Esophagus muscularis mucosa (tissue), 4 donors: ENCODE data around the gene CDKN2C.

Experiments
- EP300 ChIP-seq: sonication (generic); formaldehyde crosslinking; IDR thresholded peaks from one replicate; pipeline ENCODE4 v1.6.1; 2017; ENCODE audit warnings: antibody characterized with exemption
- POLR2A ChIP-seq: fragments of 450-650 bp; IDR thresholded peaks from one replicate; pipeline ENCODE4 v1.6.1; 2017; ENCODE audit warnings: antibody characterized with exemption, moderate library complexity, mild to moderate bottlenecking, low read depth
- TF ChIP-seq, protein P1 (sequence below), 3 experiments: fragments of 200-600 bp in 2 of 3; fragments of 450-650 bp in 1 of 3; sonication (generic) in 2 of 3; IDR thresholded peaks; one replicate each; pipeline ENCODE4 v1.5.1; 2017 to 2019; ENCODE audit warnings: antibody characterized with exemption in 3 of 3, mild to moderate bottlenecking in 2 of 3, moderate library complexity in 1 of 3

DNA sequence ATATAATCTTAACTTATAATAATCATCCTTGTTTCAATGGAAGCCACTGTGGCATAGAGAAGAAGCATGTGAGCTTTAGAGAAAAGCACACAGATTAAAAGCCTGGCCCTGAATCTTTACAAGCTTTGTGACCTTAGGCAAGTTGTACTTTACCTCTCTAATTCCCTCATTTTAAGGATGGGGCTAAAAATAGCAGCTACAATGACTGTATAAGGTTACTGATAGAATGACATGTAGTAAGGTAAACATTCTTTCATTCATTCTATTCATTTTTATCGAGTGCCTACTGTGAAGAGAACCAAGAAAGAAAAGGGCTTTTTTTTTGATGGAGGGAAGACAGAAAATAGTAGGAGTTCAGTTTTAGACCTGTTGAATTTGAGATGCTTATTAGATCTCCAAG lies 25.6 kb downstream of the CDKN2C start:
- no peak for TF ChIP-seq POLR2A
- TF ChIP-seq EP300, result no peak
- TF ChIP-seq, protein P1, sequence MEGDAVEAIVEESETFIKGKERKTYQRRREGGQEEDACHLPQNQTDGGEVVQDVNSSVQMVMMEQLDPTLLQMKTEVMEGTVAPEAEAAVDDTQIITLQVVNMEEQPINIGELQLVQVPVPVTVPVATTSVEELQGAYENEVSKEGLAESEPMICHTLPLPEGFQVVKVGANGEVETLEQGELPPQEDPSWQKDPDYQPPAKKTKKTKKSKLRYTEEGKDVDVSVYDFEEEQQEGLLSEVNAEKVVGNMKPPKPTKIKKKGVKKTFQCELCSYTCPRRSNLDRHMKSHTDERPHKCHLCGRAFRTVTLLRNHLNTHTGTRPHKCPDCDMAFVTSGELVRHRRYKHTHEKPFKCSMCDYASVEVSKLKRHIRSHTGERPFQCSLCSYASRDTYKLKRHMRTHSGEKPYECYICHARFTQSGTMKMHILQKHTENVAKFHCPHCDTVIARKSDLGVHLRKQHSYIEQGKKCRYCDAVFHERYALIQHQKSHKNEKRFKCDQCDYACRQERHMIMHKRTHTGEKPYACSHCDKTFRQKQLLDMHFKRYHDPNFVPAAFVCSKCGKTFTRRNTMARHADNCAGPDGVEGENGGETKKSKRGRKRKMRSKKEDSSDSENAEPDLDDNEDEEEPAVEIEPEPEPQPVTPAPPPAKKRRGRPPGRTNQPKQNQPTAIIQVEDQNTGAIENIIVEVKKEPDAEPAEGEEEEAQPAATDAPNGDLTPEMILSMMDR (IDR thresholded peaks at IDR 0.05), result no peak
